Endothelial cell (in vitro differentiated cells): Measurements from ENCODE around the gene RAB6B. TPM values are rescaled to one million over a fixed set of nuclear protein-coding genes. Genes with fewer than 3 reads are reported as not detected.

Experiments
- DNase-seq: peaks from one replicate; pipeline ENCODE4 v3.0.0; 2021; ENCODE audit warnings: low spot score
- H3K27ac Mint-ChIP-seq: one replicate; pipeline ENCODE4 v1.8.0; 2021; ENCODE audit warnings: mixed read lengths, inconsistent platforms; ENCODE audit not compliant: unreplicated experiment
- H3K27me3 Mint-ChIP-seq: one replicate; pipeline ENCODE4 v1.8.0; 2021; ENCODE audit warnings: mild to moderate bottlenecking, moderate library complexity, mixed read lengths, inconsistent platforms; ENCODE audit not compliant: unreplicated experiment
- H3K36me3 Mint-ChIP-seq: one replicate; pipeline ENCODE4 v1.8.0; 2021; ENCODE audit warnings: mild to moderate bottlenecking, low read depth, mixed read lengths, inconsistent platforms; ENCODE audit not compliant: unreplicated experiment
- H3K4me1 Mint-ChIP-seq: one replicate; pipeline ENCODE4 v1.8.0; 2021; ENCODE audit warnings: mild to moderate bottlenecking, mixed read lengths, inconsistent platforms; ENCODE audit not compliant: unreplicated experiment
- H3K4me3 Mint-ChIP-seq: one replicate; pipeline ENCODE4 v1.8.0; 2021; ENCODE audit warnings: mild to moderate bottlenecking, mixed read lengths, inconsistent platforms; ENCODE audit not compliant: unreplicated experiment
- H3K9me3 Mint-ChIP-seq: one replicate; pipeline ENCODE4 v1.8.0; 2021; ENCODE audit warnings: mixed read lengths, inconsistent platforms; ENCODE audit not compliant: unreplicated experiment
- CTCF ChIP-seq: fragments of 200-600 bp; sonication (generic); IDR thresholded peaks from one replicate; pipeline ENCODE4 v1.5.0; 2021; ENCODE audit warnings: antibody characterized with exemption; ENCODE audit not compliant: unreplicated experiment
- total RNA-seq: library from RNA; stranded (reverse); fragmentation: NEBNext Ultra II Directional; extraction: Animal tissue kit (Norgen Biotek cat#: 25700); gene quantifications from one replicate; pipeline ENCODE4 v1.2.1, GENCODE V29; 2021; ENCODE audit not compliant: unreplicated experiment

Gene RAB6B
- total RNA-seq, 1 donor from 2014 or later: 3.9 TPM

- Mint-ChIP-seq H3K27me3 (no peaks in the 10 kb centered on the region), H3K36me3 (no peaks in the 10 kb centered on the region), H3K9me3 (no peaks in the 10 kb centered on the region), H3K27ac (no peak overlapping the region), H3K4me3 (no peak overlapping the region), H3K4me1 (no peaks in the 10 kb centered on the region)
- DNase-seq: no peak
- TF ChIP-seq CTCF: no peak
Measured at GRCh38 chr3:133868758-133869475, 26.8 kb downstream of the RAB6B start.

GRCh38 chr3:133868186-133868585, 27.5 kb downstream of the RAB6B start:
- no peaks in the 10 kb centered on the region for H3K36me3 Mint-ChIP-seq

GRCh38 chr3:133866141-133866540, 29.5 kb downstream of the RAB6B start:
- no peak overlapping the region for H3K27ac Mint-ChIP-seq
- H3K4me3 Mint-ChIP-seq: no peak overlapping the region
- TF ChIP-seq CTCF: no peak

More at GRCh38 chr3:133868186-133868585, 27.5 kb downstream of the RAB6B start:
- DNase-seq: no peak
- TF ChIP-seq CTCF: no peak
- H3K4me3 Mint-ChIP-seq: no peak overlapping the region
- H3K27me3 Mint-ChIP-seq: no peaks in the 10 kb centered on the region
- H3K9me3 Mint-ChIP-seq: no peaks in the 10 kb centered on the region
- no peak overlapping the region for H3K27ac Mint-ChIP-seq
- H3K4me1 Mint-ChIP-seq: no peaks in the 10 kb centered on the region

GRCh38 chr3:133865136-133865855, 30.4 kb downstream of the RAB6B start:
- TF ChIP-seq CTCF: no peak
- Mint-ChIP-seq H3K36me3 (no peaks in the 10 kb centered on the region), H3K27ac (no peak overlapping the region), H3K9me3 (no peaks in the 10 kb centered on the region), H3K27me3 (no peaks in the 10 kb centered on the region), H3K4me1 (no peaks in the 10 kb centered on the region), H3K4me3 (no peak overlapping the region)
- no peak for DNase-seq

More at GRCh38 chr3:133866141-133866540, 29.5 kb downstream of the RAB6B start:
- H3K4me1 Mint-ChIP-seq: no peaks in the 10 kb centered on the region
- H3K9me3 Mint-ChIP-seq: no peaks in the 10 kb centered on the region
- DNase-seq: no peak
- no peaks in the 10 kb centered on the region for H3K27me3 Mint-ChIP-seq
- no peaks in the 10 kb centered on the region for H3K36me3 Mint-ChIP-seq

GRCh38 chr3:133864616-133865015, 31.1 kb downstream of the RAB6B start:
- no peak for DNase-seq
- no peaks in the 10 kb centered on the region for H3K36me3 Mint-ChIP-seq
- no peak overlapping the region for H3K27ac Mint-ChIP-seq
- no peaks in the 10 kb centered on the region for H3K4me1 Mint-ChIP-seq
- H3K4me3 Mint-ChIP-seq: no peak overlapping the region
- TF ChIP-seq CTCF: no peak
- no peaks in the 10 kb centered on the region for H3K27me3 Mint-ChIP-seq
- H3K9me3 Mint-ChIP-seq: no peaks in the 10 kb centered on the region
